ENCODE measurements around the gene MECP2. TPM values are rescaled to one million over a fixed set of nuclear protein-coding genes. Genes with fewer than 3 reads are reported as not detected.
A peak's percentile ranks its signal among the peaks of the same experiment; 100 is the strongest.

MECP2 gene
- total RNA-seq, 1 donor from 2014 or later: 60.0 TPM

DNA sequence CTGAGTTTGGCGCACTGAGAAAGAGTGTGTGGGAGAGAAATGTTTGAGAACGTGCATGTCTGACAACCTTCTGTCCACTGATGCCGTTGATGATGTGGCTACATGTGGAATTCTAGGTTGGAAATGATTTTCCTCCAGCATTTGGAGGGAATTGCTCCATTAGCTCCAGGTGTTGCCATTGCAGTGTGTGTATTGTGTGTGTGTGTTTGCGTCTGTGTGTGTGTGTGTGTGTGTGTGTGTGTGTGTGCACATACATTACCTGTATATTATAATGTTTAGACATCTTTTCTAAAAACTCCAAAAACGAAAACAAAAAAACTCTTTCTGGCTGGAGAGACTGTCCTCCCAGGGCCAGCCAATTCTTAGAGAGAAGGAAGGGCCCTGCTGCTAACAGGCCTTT, 18.2 kb upstream of the MECP2 start:
- H3K9me3 Mint-ChIP-seq (ENCODE audit: unreplicated experiment): no peaks in the 10 kb centered on the region
- H3K4me1 Mint-ChIP-seq (ENCODE audit: unreplicated experiment): peaks cover 15% of the 10 kb centered on the region
- no peaks in the 10 kb centered on the region for H3K36me3 Mint-ChIP-seq (ENCODE audit: low read depth, unreplicated experiment)
- peaks cover 3% of the 10 kb centered on the region for H3K27me3 Mint-ChIP-seq (ENCODE audit: unreplicated experiment)
- TF ChIP-seq, protein P1, sequence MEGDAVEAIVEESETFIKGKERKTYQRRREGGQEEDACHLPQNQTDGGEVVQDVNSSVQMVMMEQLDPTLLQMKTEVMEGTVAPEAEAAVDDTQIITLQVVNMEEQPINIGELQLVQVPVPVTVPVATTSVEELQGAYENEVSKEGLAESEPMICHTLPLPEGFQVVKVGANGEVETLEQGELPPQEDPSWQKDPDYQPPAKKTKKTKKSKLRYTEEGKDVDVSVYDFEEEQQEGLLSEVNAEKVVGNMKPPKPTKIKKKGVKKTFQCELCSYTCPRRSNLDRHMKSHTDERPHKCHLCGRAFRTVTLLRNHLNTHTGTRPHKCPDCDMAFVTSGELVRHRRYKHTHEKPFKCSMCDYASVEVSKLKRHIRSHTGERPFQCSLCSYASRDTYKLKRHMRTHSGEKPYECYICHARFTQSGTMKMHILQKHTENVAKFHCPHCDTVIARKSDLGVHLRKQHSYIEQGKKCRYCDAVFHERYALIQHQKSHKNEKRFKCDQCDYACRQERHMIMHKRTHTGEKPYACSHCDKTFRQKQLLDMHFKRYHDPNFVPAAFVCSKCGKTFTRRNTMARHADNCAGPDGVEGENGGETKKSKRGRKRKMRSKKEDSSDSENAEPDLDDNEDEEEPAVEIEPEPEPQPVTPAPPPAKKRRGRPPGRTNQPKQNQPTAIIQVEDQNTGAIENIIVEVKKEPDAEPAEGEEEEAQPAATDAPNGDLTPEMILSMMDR (IDR thresholded peaks at IDR 0.05; ENCODE audit: unreplicated experiment): no peak
- no peak for DNase-seq (ENCODE audit: low spot score)
- H3K27ac Mint-ChIP-seq (ENCODE audit: unreplicated experiment): no peak overlapping the region
- no peak overlapping the region for H3K4me3 Mint-ChIP-seq (ENCODE audit: unreplicated experiment)

DNA sequence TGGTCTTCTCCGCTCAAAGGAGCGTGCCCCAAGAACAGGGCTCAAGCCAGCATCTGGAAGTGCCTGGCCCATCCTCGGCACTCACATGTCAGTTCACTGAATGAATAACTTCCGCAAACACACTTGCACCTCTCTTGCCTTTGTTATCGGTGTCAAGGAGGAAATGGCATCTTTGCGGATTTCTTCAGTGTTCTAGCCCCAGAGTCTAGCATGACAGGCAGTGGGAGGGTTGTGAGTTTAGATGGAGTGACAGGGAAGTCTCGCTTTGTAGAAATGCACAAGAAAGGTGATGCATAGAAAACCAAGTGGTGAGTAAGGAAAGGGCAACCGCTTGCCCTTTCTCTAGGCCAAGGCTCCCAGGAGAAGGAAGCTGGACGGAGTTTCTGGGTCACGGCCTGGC, 17.6 kb upstream of the MECP2 start:
- no peaks in the 10 kb centered on the region for H3K36me3 Mint-ChIP-seq (ENCODE audit: low read depth, unreplicated experiment)
- no peak overlapping the region for H3K27ac Mint-ChIP-seq (ENCODE audit: unreplicated experiment)
- H3K9me3 Mint-ChIP-seq (ENCODE audit: unreplicated experiment): no peaks in the 10 kb centered on the region
- no peak overlapping the region for H3K4me3 Mint-ChIP-seq (ENCODE audit: unreplicated experiment)
- peaks cover 15% of the 10 kb centered on the region for H3K4me1 Mint-ChIP-seq (ENCODE audit: unreplicated experiment)
- H3K27me3 Mint-ChIP-seq (ENCODE audit: unreplicated experiment): peaks cover 3% of the 10 kb centered on the region
- no peak for DNase-seq (ENCODE audit: low spot score)
- TF ChIP-seq, protein P1 (IDR thresholded peaks at IDR 0.05; ENCODE audit: unreplicated experiment): no peak

DNA sequence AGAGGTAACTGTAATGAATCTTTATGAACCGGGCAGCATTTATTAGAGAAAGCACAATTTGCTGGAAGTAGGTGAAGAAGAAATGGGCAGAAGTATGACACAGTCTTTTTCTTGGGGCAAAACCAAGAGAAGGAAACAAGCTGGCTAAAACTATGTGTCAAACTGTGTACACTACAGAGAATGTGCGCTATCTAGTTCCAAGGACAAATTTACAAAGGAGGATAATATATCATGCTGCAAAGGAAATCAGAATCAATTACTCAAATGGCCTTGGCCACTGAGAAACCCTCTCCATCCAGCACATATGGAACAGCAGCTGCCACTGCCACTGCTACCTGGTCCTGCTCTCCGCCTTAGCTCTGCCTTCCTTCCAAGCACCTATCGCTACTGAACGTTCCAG, 17.1 kb upstream of the MECP2 start:
- TF ChIP-seq, protein P1 (IDR thresholded peaks at IDR 0.05; ENCODE audit: unreplicated experiment): no peak
- Mint-ChIP-seq H3K9me3 (ENCODE audit: unreplicated experiment) (no peaks in the 10 kb centered on the region), H3K4me1 (ENCODE audit: unreplicated experiment) (peaks cover 15% of the 10 kb centered on the region), H3K36me3 (ENCODE audit: low read depth, unreplicated experiment) (no peaks in the 10 kb centered on the region), H3K4me3 (ENCODE audit: unreplicated experiment) (no peak overlapping the region), H3K27me3 (ENCODE audit: unreplicated experiment) (peaks cover 3% of the 10 kb centered on the region), H3K27ac (ENCODE audit: unreplicated experiment) (no peak overlapping the region)
- DNase-seq (ENCODE audit: low spot score): no peak

DNA sequence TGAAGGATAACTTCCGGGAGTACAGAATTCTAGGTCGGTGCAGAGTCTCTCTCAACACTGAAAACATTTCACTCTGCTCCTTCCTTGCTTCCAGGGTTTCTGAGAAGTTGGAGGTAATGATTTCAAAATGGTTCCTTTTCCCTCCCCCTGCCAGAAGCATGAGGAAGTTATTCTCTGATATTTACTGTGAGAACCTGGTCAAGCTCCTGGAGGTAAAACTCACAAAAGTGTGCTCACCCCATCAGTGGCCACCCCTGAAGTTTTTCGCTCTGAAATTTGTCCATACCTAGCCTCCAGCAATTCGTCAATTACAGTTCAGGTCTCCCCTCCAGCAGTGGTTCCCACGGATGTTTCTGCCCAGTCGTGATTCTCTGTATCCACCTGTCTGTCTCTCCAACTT, 16.2 kb upstream of the MECP2 start:
- DNase-seq (ENCODE audit: low spot score): no peak
- H3K9me3 Mint-ChIP-seq (ENCODE audit: unreplicated experiment): no peaks in the 10 kb centered on the region
- H3K4me1 Mint-ChIP-seq (ENCODE audit: unreplicated experiment): peaks cover 15% of the 10 kb centered on the region
- H3K27me3 Mint-ChIP-seq (ENCODE audit: unreplicated experiment): peaks cover 3% of the 10 kb centered on the region
- H3K36me3 Mint-ChIP-seq (ENCODE audit: low read depth, unreplicated experiment): no peaks in the 10 kb centered on the region
- no peak overlapping the region for H3K27ac Mint-ChIP-seq (ENCODE audit: unreplicated experiment)
- H3K4me3 Mint-ChIP-seq (ENCODE audit: unreplicated experiment): no peak overlapping the region
- TF ChIP-seq, protein P1 (IDR thresholded peaks at IDR 0.05; ENCODE audit: unreplicated experiment): no peak

DNA sequence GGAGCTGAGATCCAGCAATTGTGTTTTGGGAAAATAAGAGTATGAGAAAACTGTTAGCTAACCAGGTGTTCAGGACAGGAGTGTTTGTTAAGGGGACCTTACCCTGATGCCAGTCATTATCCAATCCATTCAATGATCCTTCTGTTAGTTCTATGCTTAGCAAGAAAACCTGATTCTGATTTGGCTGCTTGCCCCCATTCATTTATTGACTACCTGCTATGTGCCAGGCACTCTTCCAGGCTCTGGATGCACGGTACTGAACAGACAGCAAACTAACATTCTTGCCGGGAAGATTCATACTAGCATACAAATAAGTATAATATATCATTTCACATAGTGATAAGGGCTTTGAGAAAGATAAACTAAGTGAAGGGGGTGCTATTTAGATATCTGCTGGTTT, 1.0 kb upstream of the MECP2 start:
- peak overlapping the region; percentile 84 for H3K4me3 Mint-ChIP-seq (ENCODE audit: unreplicated experiment)
- no peaks in the 10 kb centered on the region for H3K9me3 Mint-ChIP-seq (ENCODE audit: unreplicated experiment)
- H3K27me3 Mint-ChIP-seq (ENCODE audit: unreplicated experiment): peaks cover 3% of the 10 kb centered on the region
- no peak for DNase-seq (ENCODE audit: low spot score)
- no peak overlapping the region for H3K27ac Mint-ChIP-seq (ENCODE audit: unreplicated experiment)
- TF ChIP-seq, protein P1 (IDR thresholded peaks at IDR 0.05; ENCODE audit: unreplicated experiment): no peak
- peaks cover 5% of the 10 kb centered on the region for H3K36me3 Mint-ChIP-seq (ENCODE audit: low read depth, unreplicated experiment)
- H3K4me1 Mint-ChIP-seq (ENCODE audit: unreplicated experiment): peaks cover 22% of the 10 kb centered on the region

All from endothelial cell (in vitro differentiated cells).